Right lung (tissue), 10 donors: Measurements from ENCODE around the gene GNG2. TPM values are rescaled to one million over a fixed set of nuclear protein-coding genes. Genes with fewer than 3 reads are reported as not detected.

Experiments
- DNase-seq, 2 donors: peaks; one replicate each; pipeline ENCODE4 v3.0.0-alpha.2; 2013
- long read RNA-seq, 8 donors: transcript quantifications; one replicate each; lab custom pipeline, GENCODE V29; 2026
- polyA plus RNA-seq, 5 donors: library from polyadenylated mRNA; unstranded; fragments of 120-200 nt; gene quantifications; one replicate each; pipeline versions ENCODE4 v1.2.1 to v1.2.3, GENCODE V29; 2013; ENCODE audit warnings: inconsistent platforms in 1 of 5, low replicate concordance in 1 of 5; ENCODE audit not compliant: insufficient read length in 5 of 5, insufficient read depth in 1 of 5

The GNG2 gene
- 100 to 1,000 TPM in 1 of 5 donors, 10 to 100 TPM in 4; 67.5 to 101 (median 98.3) TPM for polyA plus RNA-seq
- long read RNA-seq, donor 1, transcript GNG2-213 (4 exons, 2,125 nt): major isoform, 44 of 51 reads
- long read RNA-seq, donor 1, partial matches to known transcripts: 5 of 51 reads
- long read RNA-seq, donor 1, other reads (novel, unspliced or antisense): 0 of 51 reads
- long read RNA-seq, donor 2, transcript GNG2-213 (4 exons, 2,125 nt): major isoform, 34 of 39 reads
- long read RNA-seq, donor 2, partial matches to known transcripts: 0 of 39 reads
- long read RNA-seq, donor 2, other reads (novel, unspliced or antisense): 0 of 39 reads
- long read RNA-seq, donor 3, transcript GNG2-213 (4 exons, 2,125 nt): major isoform, 28 of 29 reads
- long read RNA-seq, donor 3, partial matches to known transcripts: 0 of 29 reads
- long read RNA-seq, donor 3, other reads (novel, unspliced or antisense): 0 of 29 reads
- long read RNA-seq, donor 4, transcript GNG2-213 (4 exons, 2,125 nt): major isoform, 22 of 29 reads
- long read RNA-seq, donor 4, partial matches to known transcripts: 0 of 29 reads
- long read RNA-seq, donor 4, other reads (novel, unspliced or antisense): 0 of 29 reads
- long read RNA-seq, donor 5, transcript GNG2-213 (4 exons, 2,125 nt): major isoform, 64 of 79 reads
- long read RNA-seq, donor 5, partial matches to known transcripts: 8 of 79 reads
- long read RNA-seq, donor 5, other reads (novel, unspliced or antisense): 0 of 79 reads
- long read RNA-seq, donor 6, transcript GNG2-213 (4 exons, 2,125 nt): major isoform, 40 of 95 reads
- long read RNA-seq, donor 6, partial matches to known transcripts: 52 of 95 reads
- long read RNA-seq, donor 6, other reads (novel, unspliced or antisense): 0 of 95 reads
- long read RNA-seq, donor 7, transcript GNG2-213 (4 exons, 2,125 nt): major isoform, 30 of 32 reads
- long read RNA-seq, donor 7, partial matches to known transcripts: 0 of 32 reads
- long read RNA-seq, donor 7, other reads (novel, unspliced or antisense): 0 of 32 reads
- long read RNA-seq, donor 8, transcript GNG2-213 (4 exons, 2,125 nt): major isoform, 24 of 25 reads
- long read RNA-seq, donor 8, partial matches to known transcripts: 0 of 25 reads
- long read RNA-seq, donor 8, other reads (novel, unspliced or antisense): 0 of 25 reads

DNA sequence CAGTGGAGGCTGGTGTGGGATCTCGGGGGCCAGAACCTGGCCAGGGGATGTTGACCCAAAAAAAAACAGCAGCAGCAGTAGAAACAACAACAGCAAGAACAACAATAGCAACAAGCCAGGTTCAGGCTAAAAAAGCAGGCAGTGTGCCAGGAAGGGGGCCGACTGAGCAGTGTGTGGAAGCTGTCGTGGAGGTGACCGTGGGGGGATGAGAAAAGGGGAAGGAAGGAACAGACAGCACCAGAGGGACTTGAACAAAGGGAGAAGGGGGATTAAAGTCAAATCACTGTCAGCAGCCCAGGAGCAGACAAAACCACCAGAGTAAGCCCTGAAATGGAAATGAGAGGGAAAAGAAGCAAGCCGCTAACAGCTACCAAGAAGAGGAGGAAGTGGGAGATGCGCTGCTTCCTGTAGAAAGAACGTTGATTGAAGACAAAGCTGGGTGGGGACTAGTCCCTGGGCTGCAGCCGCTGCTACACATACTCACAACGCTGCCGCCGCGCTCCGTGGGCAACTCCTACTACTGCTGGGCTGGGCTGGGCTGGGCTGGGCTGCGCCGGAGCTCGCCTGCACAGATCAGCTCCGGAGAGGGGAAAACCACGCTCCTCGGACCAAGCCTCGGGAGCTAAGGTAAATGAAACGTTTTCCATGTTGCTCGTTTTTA lies at the start of gene GNG2:
TSS of gene GNG2 (plus strand) at position 449 of the 661 bp plus-strand sequence. CDS start 90,067 bp downstream, outside the sequence.
- DNase-seq: peak; percentile 76 to 81

DNA sequence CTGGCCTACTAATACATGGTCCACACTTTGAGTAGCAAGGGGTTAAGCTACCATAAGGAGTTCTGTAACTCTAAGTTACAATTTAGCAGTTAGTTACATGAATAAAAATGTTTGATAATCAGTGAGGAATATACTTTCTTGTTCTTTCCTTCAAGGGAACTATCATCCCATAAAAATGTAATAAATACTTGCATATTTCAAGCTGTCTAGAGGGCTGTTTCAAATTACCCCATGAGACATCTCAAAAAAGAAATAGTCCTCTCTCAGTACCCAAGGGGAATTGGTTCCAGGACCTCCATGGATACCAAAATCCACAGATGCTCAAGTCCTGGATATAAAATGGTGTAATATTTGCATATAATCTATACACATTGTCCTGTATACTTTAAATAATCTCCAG lies 48.7 kb upstream of the GNG2 start:
- no peak for DNase-seq

- DNase-seq: no peak
Measured at GRCh38 chr14:51816031-51816430, 44.4 kb upstream of the GNG2 start.

DNA sequence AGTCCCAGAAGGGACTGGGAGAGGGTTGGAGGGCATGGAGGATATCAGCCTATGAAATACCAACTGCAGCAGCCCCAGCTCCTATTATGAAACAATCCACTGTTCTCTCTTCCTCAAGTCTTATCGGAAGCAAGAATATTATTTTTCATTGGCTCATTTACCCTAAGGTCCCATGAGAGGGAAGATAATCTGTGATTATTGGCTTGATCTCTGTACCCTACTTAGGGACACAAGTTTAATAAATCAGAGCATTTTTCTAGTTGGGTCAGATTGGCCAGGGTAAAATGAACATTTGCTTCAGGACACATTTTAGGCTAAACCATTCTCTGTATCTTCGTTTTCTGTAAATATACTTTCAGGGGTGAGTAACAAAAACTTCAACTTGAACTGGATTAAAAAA lies 43.1 kb upstream of the GNG2 start:
- no peak for DNase-seq

GRCh38 chr14:51818748-51819380 lies 41.5 kb upstream of the GNG2 start:
- DNase-seq: no peak

- peak; percentile 22 to 28 for DNase-seq
Measured at GRCh38 chr14:51821822-51822221, 38.6 kb upstream of the GNG2 start.

GRCh38 chr14:51822499-51822898 lies 37.9 kb upstream of the GNG2 start:
- peak in 1 of 2 donors; percentile 19 for DNase-seq

GRCh38 chr14:51823706-51824105 lies 36.7 kb upstream of the GNG2 start:
- no peak for DNase-seq

DNA sequence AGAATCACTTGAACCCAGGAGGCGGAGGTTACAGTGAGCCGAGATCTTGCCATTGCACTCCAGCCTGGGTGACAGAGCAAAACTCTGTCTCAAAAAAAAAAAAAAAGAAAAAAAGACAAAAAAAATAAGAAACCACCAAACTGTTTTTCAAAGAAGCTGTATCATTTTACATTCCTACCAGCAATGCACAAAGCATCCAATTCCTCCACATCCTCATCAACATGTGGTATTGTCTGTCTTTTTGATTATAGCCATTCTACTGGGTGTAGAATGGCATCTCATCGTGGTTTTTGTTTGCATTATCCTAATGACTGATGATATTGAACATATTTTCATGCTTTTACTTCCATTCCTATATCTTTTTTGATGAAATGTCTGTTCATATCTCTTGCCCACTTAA lies 36.2 kb upstream of the GNG2 start:
- no peak for DNase-seq

GRCh38 chr14:51825926-51826325 lies 34.5 kb upstream of the GNG2 start:
- DNase-seq: no peak

- DNase-seq: no peak
Measured at GRCh38 chr14:51828017-51828797, 32.2 kb upstream of the GNG2 start.

GRCh38 chr14:51834240-51834639 lies 26.2 kb upstream of the GNG2 start:
- no peak for DNase-seq

- no peak for DNase-seq
Measured at GRCh38 chr14:51836417-51836816, 24.0 kb upstream of the GNG2 start.

DNA sequence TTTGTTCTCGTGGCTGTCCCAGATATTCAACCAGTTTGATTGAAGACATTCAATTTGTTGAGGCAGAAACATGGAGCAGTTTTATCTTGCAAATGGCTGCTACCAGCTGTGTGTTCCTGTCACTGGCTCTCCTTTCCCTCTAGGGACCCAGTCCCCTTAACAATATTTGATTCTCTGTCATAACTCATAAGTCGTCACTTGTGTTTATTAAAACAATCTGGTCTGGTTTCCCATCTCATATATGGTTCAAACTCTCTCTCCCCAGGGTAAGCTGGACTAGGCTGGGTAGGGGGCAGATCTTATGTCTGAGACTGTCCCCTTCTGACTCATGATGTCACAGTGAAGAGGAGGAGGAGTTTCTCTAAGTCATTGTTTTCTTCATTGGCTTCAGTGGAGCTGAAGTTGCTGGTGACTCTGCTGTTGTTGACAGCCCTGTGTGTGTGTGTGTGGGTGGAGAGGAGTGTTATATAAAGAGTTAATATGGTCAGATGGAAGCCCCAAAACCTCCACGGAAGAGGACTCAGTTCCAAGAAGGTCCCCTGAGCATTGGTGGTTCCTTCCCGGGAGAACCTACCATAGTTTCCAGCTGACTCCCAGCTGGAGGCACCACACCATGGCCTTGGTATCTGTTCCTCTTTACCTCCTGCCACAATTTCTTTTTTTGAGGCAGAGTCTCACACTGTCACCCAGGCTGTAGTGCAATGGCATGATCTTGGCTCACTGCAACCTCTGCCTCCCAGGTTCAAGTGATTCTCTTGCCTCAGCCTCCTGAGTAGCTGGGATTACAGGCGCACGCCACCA lies 16.1 kb upstream of the GNG2 start:
- DNase-seq: no peak

GRCh38 chr14:51845811-51846210 lies 14.6 kb upstream of the GNG2 start:
- no peak for DNase-seq

DNA sequence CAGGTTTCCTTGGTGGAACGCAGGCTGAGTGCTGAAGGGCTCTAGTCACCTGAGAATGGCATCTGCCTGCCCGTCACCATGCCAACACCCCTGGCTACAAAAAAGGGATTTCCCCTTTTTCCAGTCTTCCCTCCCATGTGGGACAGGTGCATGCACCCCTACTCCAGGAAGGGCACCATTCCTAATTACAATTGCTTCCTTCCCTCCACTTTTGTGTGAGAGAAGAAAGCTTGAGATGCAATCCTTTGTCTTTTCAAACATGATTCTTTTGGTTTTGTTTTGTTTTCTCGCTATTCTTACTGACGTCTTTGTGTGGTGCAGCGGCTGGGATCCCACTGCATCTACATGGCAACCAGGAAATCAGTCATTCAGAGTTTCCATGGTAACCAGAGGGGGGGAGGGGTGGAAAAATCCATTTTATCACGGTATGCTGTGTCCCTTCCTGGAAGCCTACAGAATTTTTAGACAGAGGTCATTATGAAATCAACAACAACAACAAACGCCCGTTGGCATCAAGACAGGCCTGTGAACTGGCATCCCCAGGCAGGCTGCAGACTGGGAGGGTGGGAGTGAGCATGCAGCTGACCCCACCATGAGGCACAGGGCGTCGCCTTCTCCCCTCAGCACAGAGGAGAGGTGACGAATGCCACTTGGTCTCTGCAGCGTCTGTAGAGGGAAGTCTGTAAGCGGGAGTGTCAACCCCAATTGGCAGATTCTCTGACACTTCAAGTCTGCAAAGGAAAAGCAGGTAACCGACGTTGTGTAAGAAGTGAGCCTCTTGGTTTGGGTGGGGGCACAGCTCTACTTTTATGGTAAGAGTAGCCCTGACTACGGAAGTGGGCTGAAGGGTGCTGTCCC lies 13.6 kb upstream of the GNG2 start:
- DNase-seq: peak in 1 of 2 donors; percentile 19

DNA sequence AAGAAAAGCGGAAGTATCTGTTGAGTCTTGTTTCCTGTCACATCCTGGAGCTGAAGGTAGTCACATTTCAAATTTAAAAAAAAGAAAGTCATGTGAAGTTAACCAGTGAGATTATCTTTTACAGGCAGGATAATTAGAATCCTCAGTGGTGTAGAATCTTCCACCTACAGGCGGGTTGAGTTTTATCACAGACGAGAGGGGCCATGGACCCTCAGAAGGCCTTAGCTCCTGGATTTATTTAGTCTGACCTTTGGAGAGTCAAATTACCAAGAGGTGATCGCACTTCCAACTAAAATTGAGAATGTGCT lies 13.0 kb upstream of the GNG2 start:
- DNase-seq: no peak

DNA sequence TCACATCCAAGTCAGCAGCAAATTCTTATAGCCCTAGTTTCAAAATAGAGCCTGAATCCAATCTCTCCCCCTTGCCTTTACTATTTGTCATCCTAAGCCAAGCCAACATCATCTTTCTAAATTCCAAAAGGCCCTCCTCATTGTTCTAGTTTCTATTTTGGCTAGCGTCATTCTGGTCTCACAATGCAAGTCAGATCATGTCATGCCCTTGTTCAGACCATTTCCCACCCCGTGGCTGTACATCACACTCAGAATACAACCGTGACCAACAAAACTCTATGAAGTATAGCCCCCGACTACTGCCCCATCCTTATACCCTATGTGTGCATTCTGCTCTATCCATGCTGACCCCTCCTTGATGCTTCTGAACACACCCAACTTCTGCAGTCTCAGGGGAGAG lies 12.3 kb upstream of the GNG2 start:
- no peak for DNase-seq

DNA sequence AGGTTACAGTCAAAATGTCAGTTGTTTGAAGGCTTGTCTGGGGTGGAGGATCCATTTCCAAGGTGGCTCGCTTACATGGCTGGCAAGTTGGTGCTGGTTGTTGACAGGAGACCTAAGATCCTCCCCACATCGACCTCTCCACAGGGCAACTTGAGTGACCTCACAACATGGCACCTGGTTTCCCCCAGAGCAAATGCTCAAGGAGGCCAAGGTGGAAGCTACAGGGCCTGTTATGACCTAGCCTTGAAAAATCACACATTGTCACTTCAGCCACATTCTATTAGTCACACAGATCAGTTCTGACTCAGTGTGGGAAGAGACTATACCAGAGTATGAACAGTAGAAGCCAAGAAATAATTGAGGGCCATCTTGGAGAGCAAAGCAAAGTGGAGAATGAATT lies 11.3 kb upstream of the GNG2 start:
- DNase-seq: no peak
